Activated naive CD4-positive, alpha-beta T cell treated with anti-CD3 and anti-CD28 coated beads, Interleukin-2, amount 50 U/mL, for 72 hours (primary cell): ENCODE data around the gene POLE. TPM values are rescaled to one million over a fixed set of nuclear protein-coding genes. Genes with fewer than 3 reads are reported as not detected.

Source experiments
- ATAC-seq, 2 donors: fragments of 150-1000 bp; cut with Tn5 transposase; 2 replicates each; pipeline ENCODE4 v1.10.0; 2021; ENCODE audit warnings: mild to moderate bottlenecking in 2 of 2, moderate library complexity in 2 of 2
- DNase-seq, 2 donors: peaks; one replicate each; pipeline ENCODE4 v3.0.0; 2021 to 2022; ENCODE audit warnings: low spot score in 2 of 2
- H3K27ac Mint-ChIP-seq, 2 donors: one replicate each; pipeline ENCODE4 v1.8.0; 2022; ENCODE audit warnings: mild to moderate bottlenecking in 2 of 2, mixed read lengths in 2 of 2
- H3K36me3 Mint-ChIP-seq, 2 donors: one replicate each; pipeline ENCODE4 v1.8.0; 2022; ENCODE audit warnings: mixed read lengths in 2 of 2
- H3K9me3 Mint-ChIP-seq, 2 donors: one replicate each; pipeline ENCODE4 v1.8.0; 2022; ENCODE audit warnings: mixed read lengths in 2 of 2
- total RNA-seq, 2 donors: library from RNA; stranded (reverse); gene quantifications; one replicate each; pipeline ENCODE4 v1.2.3, GENCODE V29; 2022

The POLE gene
- total RNA-seq, 2 donors from 2014 or later, result 164 to 177 TPM

GRCh38 chr12:132723015-132723763 is 36.0 kb upstream of the POLE start:
- Mint-ChIP-seq H3K36me3 (peaks cover 14 to 17% of the 10 kb centered on the region in 2 donors), H3K9me3 (no peaks in the 10 kb centered on the region), H3K27ac (peak overlapping the region; percentile 9 to 65)
- DNase-seq (no peak), ATAC-seq (no peak)

GRCh38 chr12:132720606-132721345 is 33.6 kb upstream of the POLE start:
- no peaks in the 10 kb centered on the region for H3K9me3 Mint-ChIP-seq
- peak overlapping the region; percentile 53 to 82 for H3K27ac Mint-ChIP-seq
- H3K36me3 Mint-ChIP-seq, result peaks cover 11 to 17% of the 10 kb centered on the region in 2 donors
- DNase-seq, result no peak
- no peak for ATAC-seq

- H3K36me3 Mint-ChIP-seq, result peaks cover 10 to 17% of the 10 kb centered on the region in 2 donors
- no peak for ATAC-seq
Observed at GRCh38 chr12:132719954-132720324, 32.8 kb upstream of the POLE start.

GRCh38 chr12:132719141-132719953 is 32.2 kb upstream of the POLE start:
- Mint-ChIP-seq H3K36me3 (peaks cover 10 to 17% of the 10 kb centered on the region in 2 donors), H3K27ac (peak overlapping the region in 1 of 2 donors; percentile 92)
- peak in 1 of 2 donors; percentile 6 for ATAC-seq

More at GRCh38 chr12:132719954-132720324, 32.8 kb upstream of the POLE start:
- DNase-seq, result no peak
- no peak overlapping the region for H3K27ac Mint-ChIP-seq
- no peaks in the 10 kb centered on the region for H3K9me3 Mint-ChIP-seq

GRCh38 chr12:132718644-132719043 is 31.5 kb upstream of the POLE start:
- ATAC-seq (no peak), DNase-seq (no peak)
- Mint-ChIP-seq H3K9me3 (no peaks in the 10 kb centered on the region), H3K27ac (peak overlapping the region in 1 of 2 donors; percentile 92), H3K36me3 (peaks cover 10 to 19% of the 10 kb centered on the region in 2 donors)

More at GRCh38 chr12:132719141-132719953, 32.2 kb upstream of the POLE start:
- no peaks in the 10 kb centered on the region for H3K9me3 Mint-ChIP-seq
- no peak for DNase-seq

- Mint-ChIP-seq H3K36me3 (peaks cover 4 to 19% of the 10 kb centered on the region in 2 donors), H3K27ac (peak overlapping the region in 1 of 2 donors; percentile 77), H3K9me3 (no peaks in the 10 kb centered on the region)
- ATAC-seq (peak in 1 of 2 donors; percentile 12), DNase-seq (no peak)
Observed at GRCh38 chr12:132717531-132718387, 30.6 kb upstream of the POLE start.

GRCh38 chr12:132717011-132717410 is 29.9 kb upstream of the POLE start:
- peaks cover 4 to 19% of the 10 kb centered on the region in 2 donors for H3K36me3 Mint-ChIP-seq
- H3K27ac Mint-ChIP-seq, result no peak overlapping the region
- no peaks in the 10 kb centered on the region for H3K9me3 Mint-ChIP-seq
- ATAC-seq (no peak), DNase-seq (no peak)

- Mint-ChIP-seq H3K9me3 (no peaks in the 10 kb centered on the region), H3K36me3 (peaks cover 4 to 19% of the 10 kb centered on the region in 2 donors), H3K27ac (no peak overlapping the region)
- DNase-seq (no peak), ATAC-seq (no peak)
Observed at GRCh38 chr12:132716356-132716755, 29.2 kb upstream of the POLE start.

GRCh38 chr12:132715874-132716273 is 28.7 kb upstream of the POLE start:
- Mint-ChIP-seq H3K36me3 (peaks cover 4 to 19% of the 10 kb centered on the region in 2 donors), H3K9me3 (no peaks in the 10 kb centered on the region), H3K27ac (no peak overlapping the region)
- no peak for ATAC-seq
- DNase-seq, result no peak

- DNase-seq (no peak), ATAC-seq (no peak)
- Mint-ChIP-seq H3K36me3 (peaks cover 7 to 22% of the 10 kb centered on the region in 2 donors), H3K27ac (peak overlapping the region; percentile 16 to 84), H3K9me3 (peaks cover 0 to 5% of the 10 kb centered on the region in 2 donors)
Observed at GRCh38 chr12:132713123-132713522, 26.0 kb upstream of the POLE start.

- DNase-seq (peak; percentile 41 to 64), ATAC-seq (peak; percentile 10 to 32)
- Mint-ChIP-seq H3K27ac (peak overlapping the region in 1 of 2 donors; percentile 73), H3K36me3 (peaks cover 13 to 34% of the 10 kb centered on the region in 2 donors), H3K9me3 (peaks cover 5 to 11% of the 10 kb centered on the region in 2 donors)
Observed at GRCh38 chr12:132711080-132711843, 24.1 kb upstream of the POLE start.

GRCh38 chr12:132710405-132711079 is 23.4 kb upstream of the POLE start, which contains the start of gene PGAM5:
TSS of gene PGAM5 (plus strand) at chr12:132710842. CDS start at chr12:132710877, 35 bp downstream.
- Mint-ChIP-seq H3K9me3 (peaks cover 5 to 11% of the 10 kb centered on the region in 2 donors), H3K27ac (peak within 1 kb of the TSS; percentile 89 to 90), H3K36me3 (peaks cover 13 to 34% of the 10 kb centered on the region in 2 donors)
- peak; percentile 95 for ATAC-seq
- DNase-seq, result peak; percentile 91

GRCh38 chr12:132710043-132710404 is 22.9 kb upstream of the POLE start:
- peak overlapping the region; percentile 89 to 90 for H3K27ac Mint-ChIP-seq
- ATAC-seq (no peak), DNase-seq (no peak)
- peaks cover 5 to 11% of the 10 kb centered on the region in 2 donors for H3K9me3 Mint-ChIP-seq
- H3K36me3 Mint-ChIP-seq, result peaks cover 13 to 34% of the 10 kb centered on the region in 2 donors

- no peak overlapping the region for H3K27ac Mint-ChIP-seq
Observed at GRCh38 chr12:132708150-132708549, 21.0 kb upstream of the POLE start.

More at GRCh38 chr12:132708150-132708549, 21.0 kb upstream of the POLE start:
- Mint-ChIP-seq H3K36me3 (peaks cover 22 to 40% of the 10 kb centered on the region in 2 donors), H3K9me3 (peaks cover 5 to 11% of the 10 kb centered on the region in 2 donors)
- ATAC-seq, result no peak
- no peak for DNase-seq
